GM21737 (cell line): ENCODE results near the gene CSRP1.
"Not testable (repeated sequence)": the region's sequence is repeated elsewhere in the genome, so short reads cannot be mapped to it uniquely, and the experiment has no call there.

Source experiments
- ATAC-seq: cut with Tn5 transposase; IDR thresholded peaks from one replicate; pipeline ENCODE4 v1.9.1; 2021; ENCODE audit warnings: mild to moderate bottlenecking, moderate library complexity; ENCODE audit not compliant: unreplicated experiment

Gene CSRP1

GRCh38 chr1:201499795-201500669 is 6.9 kb downstream of the CSRP1 start:
- no peak for ATAC-seq

- ATAC-seq, result no peak
Observed at GRCh38 chr1:201499191-201499590, 7.7 kb downstream of the CSRP1 start.

- no peak for ATAC-seq
Observed at GRCh38 chr1:201498621-201499020, 8.3 kb downstream of the CSRP1 start.

DNA sequence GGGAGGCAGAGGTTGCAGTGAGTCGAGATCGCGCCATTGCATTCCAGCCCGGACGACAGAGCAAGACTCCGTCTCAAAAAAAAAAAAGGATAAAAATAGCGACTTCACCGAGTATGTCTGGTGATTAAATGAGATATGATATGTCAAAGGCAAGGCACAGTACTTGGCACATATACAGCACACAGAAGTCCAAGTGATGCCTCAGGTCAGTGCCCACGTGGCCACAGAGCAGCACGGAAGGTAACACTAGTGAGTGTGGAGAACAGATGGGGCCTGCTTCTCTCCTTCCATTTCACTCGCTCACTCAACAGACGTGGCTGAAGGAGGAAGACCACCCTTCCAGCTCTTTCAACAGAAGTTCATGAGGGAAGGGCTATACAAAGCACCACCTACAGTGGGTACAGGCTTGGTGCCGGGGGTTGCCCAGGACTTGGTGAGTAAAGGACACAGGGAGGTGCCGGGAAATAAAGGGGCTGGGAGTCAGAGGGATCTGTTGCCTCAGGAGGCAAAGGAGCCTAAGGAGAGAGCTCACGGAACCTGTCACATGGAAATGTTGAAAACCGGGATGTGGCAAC is 8.9 kb downstream of the CSRP1 start:
- no peak for ATAC-seq

GRCh38 chr1:201496296-201496690 is 10.6 kb downstream of the CSRP1 start:
- no peak for ATAC-seq

DNA sequence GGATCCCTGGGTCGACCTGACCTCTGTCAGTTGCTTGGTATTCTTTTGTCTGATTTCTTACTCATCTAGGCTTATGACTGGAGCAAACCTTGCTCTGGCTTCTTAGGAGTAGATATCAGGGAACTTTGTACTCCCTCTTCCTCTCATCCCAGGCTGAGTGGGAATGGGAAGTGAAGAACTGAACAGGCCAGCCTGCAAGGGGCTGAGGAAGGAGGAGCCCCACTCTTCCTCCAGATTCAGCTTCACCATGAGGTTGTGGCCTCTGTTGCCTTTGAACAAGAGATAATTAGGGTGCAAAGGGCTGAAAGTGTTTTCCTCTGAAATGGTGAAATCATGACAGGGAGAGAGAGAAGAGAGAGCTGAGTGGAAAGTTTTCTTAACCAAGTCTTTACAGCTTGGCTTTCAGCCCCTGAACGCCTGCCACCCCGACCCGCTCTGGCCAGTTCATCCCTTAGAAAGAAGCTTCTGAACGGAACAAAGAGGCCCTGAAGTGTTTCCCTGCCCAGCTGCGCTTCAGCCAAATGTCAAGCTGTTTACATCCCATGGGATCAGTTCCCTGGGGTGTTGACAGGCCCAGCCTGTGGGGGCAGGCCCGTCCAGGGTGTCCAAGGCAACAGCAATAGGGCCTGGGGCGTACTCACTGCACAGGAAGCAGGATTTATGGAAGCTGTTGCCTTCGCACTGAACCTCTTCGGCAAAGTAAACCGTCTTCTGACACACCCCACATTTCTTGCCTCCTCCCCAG is 11.2 kb downstream of the CSRP1 start:
- no peak for ATAC-seq

DNA sequence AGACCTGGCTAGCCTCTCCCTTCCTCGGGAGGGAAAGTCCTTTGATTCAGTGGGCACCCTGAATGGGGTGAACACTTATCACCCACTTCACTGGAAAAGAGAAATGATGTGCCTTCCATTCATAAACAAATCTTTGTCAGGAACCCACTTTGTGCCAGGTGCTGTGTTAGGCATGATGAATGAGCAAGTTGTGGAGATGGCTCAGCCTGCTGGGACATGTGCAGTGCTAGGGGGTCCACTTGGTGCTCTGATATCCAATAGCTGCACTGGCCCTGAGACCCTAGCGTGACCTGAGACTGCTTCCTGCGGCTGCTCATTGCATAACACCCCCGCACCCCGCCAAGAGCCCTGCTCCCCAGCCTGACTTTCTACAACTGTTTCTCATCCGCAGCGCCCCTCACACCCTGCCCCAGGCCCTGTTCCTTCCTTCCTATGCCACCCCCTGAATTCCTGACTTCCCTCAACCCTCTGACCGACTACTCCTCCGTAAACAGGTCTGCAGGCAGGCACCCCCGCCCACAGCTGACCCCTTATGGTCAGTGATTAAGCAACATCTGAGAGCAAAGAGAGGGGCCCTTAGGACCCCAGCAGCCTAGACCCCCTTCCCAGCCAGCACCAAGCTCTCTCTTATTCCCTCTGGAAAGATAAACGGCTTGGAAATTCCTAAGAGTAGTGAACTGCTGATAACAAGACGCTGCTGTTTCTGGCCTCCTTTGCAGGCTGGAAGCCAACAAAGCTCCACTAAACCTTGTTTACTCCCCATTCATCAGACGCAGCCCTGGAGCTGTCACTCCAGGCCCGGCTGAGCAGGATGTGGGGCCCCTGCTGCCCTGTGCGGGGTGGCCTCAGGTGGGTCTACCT is 12.9 kb downstream of the CSRP1 start:
- ATAC-seq, result no peak

DNA sequence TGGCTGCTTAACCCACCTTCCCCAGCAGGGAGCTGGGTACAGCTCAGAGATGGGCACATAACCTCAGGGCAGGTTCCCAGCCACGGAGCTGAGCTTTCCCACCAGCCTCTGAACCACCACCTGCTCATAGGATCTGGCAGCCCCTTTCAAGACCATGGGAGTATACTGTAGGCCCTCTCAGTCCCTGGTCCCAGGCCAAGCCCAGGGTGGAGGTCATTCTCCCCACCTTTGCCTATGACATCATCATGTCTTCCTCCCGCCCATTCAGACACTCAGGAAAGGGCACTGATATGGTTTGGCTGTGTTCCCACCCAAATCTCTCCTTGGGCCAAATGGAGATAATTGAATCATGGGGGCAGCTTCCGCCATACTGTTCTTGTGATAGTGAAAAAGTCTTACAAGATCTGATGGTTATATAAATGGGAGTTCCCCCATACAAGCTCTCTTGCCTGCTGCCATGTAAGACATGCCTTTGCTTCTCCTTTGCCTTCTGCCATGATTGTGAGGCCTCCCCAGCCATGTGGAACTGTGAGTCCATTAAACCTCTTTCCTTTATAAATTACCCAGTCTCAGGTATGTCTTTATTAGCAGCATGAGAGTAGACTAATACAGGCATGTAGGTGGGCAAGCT is 13.8 kb downstream of the CSRP1 start:
- ATAC-seq, result not testable (repeated sequence)

DNA sequence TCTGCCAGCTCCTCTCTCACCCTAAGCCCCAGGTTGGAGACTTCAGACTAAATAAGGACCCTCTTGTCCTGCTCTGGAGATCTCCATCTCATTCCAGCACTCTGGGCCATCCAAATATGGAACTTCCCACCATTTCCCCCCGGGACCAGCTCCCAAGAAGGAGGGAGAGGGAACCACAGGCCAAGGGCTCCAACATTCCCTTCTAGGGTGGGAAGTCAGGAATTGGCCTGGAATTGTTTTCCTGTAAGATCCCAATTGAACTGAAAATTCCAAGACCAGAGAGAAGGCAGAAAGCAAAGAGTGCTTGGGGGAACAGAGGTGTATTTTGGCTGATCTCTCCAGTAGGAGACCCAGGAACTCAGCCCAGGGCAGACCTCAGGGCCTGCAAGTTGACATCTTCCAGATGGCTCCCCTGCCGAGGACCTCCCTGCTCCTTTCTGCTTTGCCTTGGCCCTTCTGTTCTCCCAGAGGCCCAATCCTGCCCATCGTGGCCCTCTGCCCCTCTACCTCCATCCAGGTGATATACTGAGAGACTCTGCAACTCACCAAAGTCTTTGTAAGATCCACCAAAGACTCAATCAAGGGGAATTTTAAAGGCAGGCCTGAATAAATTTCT is 14.9 kb downstream of the CSRP1 start:
- ATAC-seq, result no peak

DNA sequence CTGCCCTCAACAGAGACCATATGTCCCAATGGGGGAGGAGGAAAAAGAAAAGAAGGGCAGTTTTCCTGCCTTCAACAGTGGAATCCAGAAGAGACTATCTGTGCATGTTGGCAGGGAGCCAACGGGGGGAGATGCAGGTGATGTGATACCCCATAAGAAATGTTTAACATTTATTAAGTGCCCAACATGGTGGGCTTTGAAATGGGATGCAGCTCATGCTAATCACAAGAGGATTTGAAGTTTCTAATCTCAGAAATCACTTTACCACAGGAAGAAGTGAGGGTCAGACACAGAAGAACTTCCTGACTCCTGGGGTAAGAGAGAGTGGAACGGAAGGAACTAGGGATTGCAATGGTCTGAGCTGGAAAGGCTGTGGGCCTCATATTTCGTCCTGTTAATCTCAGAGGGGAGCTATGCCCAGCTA is 16.2 kb downstream of the CSRP1 start:
- no peak for ATAC-seq

- ATAC-seq, result no peak
Observed at GRCh38 chr1:201489643-201490261, 17.2 kb downstream of the CSRP1 start.

- no peak for ATAC-seq
Observed at GRCh38 chr1:201488830-201489589, 17.9 kb downstream of the CSRP1 start.

GRCh38 chr1:201487742-201488141 is 19.2 kb downstream of the CSRP1 start:
- ATAC-seq, result no peak

- no peak for ATAC-seq
Observed at GRCh38 chr1:201486187-201486586, 20.7 kb downstream of the CSRP1 start.

DNA sequence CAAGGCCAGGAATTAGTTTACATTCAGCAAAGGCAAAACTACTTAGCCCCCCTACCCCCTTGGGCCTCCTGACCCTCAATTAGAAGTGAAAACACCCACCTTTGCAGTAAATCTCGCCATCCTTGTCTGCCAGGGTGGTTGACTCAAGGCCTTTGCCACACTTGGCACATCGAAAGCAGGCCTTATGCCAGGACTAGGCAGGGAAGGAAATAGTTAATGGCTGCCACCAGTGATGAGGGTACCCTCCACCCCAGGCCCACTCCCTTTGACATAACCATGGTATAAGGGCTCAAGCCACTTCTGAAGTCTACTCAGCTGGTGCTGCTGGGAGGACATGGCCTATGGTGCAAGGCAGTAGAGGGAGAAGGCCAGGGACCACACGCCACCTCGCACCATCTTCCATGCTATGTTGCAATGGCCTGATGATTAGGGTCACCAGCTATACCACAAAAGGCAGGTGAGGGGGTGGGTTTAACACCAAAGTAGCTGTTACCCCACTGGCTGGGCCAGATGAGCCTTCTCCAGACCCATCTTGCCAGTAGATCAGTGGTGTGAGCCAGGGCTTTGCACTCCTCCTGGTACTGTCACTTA is 21.6 kb downstream of the CSRP1 start:
- no peak for ATAC-seq

DNA sequence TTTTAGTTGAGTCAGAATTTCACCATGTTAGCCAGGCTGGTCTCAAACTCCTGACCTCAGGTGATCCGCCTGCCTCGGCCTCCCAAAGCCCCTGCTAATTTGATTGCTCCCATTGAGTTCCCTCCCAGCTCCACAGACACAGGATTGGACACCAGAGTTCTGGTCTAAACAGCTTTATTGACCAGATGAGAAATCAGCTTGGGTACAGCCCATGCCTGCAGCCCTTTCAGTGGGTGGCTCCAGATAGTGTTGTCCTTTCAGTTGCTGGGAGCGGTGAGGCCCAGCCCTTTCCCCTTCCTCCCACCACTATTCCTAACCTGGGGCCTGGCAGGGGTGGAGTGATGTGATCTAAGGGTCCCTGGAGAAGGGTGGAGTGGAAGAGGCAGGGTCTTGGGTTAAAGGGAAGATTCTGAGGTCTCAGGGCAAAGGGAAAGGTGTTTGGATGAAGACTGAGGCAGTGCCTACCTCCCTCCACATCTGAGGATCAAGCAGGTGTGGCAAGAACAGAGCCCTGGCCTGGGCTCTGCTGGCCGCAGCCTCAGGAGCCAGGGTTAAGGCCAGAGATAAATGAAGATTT is 23.5 kb downstream of the CSRP1 start:
- ATAC-seq, result no peak

DNA sequence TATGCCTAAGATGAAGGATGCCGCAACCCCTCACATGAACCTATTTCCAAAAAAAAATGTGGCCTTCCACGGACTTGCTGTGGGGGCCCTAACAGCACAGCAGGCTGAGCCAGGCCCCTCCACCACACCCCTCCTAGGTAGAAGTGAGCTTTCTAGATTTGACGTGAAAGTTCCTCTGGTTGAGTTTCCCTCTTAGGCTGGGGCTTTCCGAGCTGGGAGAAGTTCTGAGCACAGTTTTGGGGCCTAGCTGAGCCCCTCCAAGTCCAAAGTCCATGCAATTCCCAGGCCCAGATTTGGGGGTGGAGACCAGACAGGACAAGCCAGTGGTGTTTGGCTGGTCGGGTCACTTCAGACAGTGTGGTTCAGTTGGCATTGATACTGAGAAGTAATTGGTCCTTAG is 24.2 kb downstream of the CSRP1 start:
- ATAC-seq, result no peak
